ENCODE measurements around the gene FOXD4. TPM values are rescaled to one million over a fixed set of nuclear protein-coding genes. Genes with fewer than 3 reads are reported as not detected.
"Not testable (repeated sequence)": the region's sequence is repeated elsewhere in the genome, so short reads cannot be mapped to it uniquely, and the experiment has no call there.

Gene FOXD4
- total RNA-seq, 1 experiment from 2014 or later: not detected

DNA sequence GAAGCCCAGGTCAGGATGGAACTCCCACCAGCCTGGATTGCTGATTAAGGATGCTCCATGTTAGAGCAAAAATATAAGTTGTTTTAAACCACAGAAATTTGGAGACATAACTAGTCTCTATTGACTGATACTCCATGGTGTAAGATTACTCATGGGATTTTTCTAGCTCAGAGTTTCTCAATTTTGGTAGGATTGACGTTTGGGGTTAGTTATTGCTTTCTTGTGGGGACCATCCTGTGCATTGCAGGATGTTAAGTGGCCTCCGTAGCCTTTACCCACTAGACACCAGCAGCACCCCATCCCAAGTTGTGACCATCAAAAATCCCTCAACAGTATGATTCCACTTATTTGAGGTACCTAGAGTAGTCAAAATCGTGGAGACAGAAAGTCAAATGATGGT, 19.4 kb downstream of the FOXD4 start:
- intact Hi-C loops (cut with micrococcal nuclease; ENCODE audit: unreplicated experiment); H3K4me3 ChIP-seq (ENCODE audit: low read depth, low read length, poor library complexity, severe bottlenecking); H3K27me3 ChIP-seq (replicated peaks; ENCODE audit: insufficient read depth, low read depth, low read length, poor library complexity); H3K27ac ChIP-seq (ENCODE audit: low read depth, low read length, poor library complexity, severe bottlenecking); POLR2A ChIA-PET (ENCODE audit: low non-redundant PET); BruUV-seq (replicated peaks); DNase-seq (ENCODE audit: low spot score); H3K9me3 ChIP-seq (ENCODE audit: low read depth, low read length, poor library complexity, severe bottlenecking); H3K36me3 ChIP-seq (ENCODE audit: insufficient read depth, low read length, poor library complexity, severe bottlenecking); H3K4me1 ChIP-seq (ENCODE audit: insufficient read depth, low read length, poor library complexity, severe bottlenecking); CTCF ChIA-PET: not testable (repeated sequence)

DNA sequence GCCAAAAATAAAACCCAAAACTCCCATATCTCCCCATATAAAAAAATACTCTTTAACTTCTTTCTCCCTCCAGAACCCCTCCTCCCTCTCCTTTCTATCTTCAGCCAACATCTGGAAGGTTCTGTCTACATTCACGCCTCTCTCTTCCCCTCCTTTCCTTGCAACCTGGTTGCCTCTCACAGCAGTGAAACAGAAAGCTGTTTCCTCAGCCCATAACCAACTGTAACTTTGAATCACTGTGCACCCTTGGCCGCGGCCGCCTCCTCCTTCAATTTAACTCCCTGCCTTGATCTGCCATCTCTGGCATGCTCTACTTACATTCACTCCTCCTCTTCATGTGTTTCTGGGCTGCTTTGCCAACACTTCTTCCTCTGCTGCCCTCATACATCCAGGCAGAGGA, 23.2 kb downstream of the FOXD4 start:
- CTCF ChIA-PET; H3K9me3 ChIP-seq (ENCODE audit: low read depth, low read length, poor library complexity, severe bottlenecking); intact Hi-C loops (cut with micrococcal nuclease; ENCODE audit: unreplicated experiment); DNase-seq (ENCODE audit: low spot score); POLR2A ChIA-PET (ENCODE audit: low non-redundant PET); BruUV-seq (replicated peaks); H3K27ac ChIP-seq (ENCODE audit: low read depth, low read length, poor library complexity, severe bottlenecking); H3K4me1 ChIP-seq (ENCODE audit: insufficient read depth, low read length, poor library complexity, severe bottlenecking); H3K36me3 ChIP-seq (ENCODE audit: insufficient read depth, low read length, poor library complexity, severe bottlenecking); H3K4me3 ChIP-seq (ENCODE audit: low read depth, low read length, poor library complexity, severe bottlenecking); H3K27me3 ChIP-seq (replicated peaks; ENCODE audit: insufficient read depth, low read depth, low read length, poor library complexity): not testable (repeated sequence)

DNA sequence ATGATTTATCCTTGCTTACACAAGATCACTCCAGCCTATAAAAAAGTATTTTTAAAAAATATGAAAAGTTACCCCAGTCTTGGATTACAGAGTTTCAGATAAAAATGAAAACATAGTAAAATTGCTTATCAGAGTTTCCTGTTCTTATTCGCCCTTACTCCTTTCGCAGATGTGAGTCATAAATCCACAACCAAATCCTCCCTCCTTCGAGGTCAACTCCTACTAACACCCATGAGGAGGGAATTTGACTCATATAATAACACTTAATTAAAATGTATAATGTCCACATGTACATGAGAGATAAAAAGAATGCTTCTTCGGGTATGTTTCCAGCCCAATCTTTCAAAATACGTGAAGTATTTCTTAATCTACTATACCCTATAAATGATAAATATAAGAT, 23.9 kb downstream of the FOXD4 start:
- intact Hi-C loops (cut with micrococcal nuclease; ENCODE audit: unreplicated experiment); H3K27ac ChIP-seq (ENCODE audit: low read depth, low read length, poor library complexity, severe bottlenecking); POLR2A ChIA-PET (ENCODE audit: low non-redundant PET); BruUV-seq (replicated peaks); H3K4me1 ChIP-seq (ENCODE audit: insufficient read depth, low read length, poor library complexity, severe bottlenecking); H3K9me3 ChIP-seq (ENCODE audit: low read depth, low read length, poor library complexity, severe bottlenecking); CTCF ChIA-PET; H3K27me3 ChIP-seq (replicated peaks; ENCODE audit: insufficient read depth, low read depth, low read length, poor library complexity); H3K4me3 ChIP-seq (ENCODE audit: low read depth, low read length, poor library complexity, severe bottlenecking); DNase-seq (ENCODE audit: low spot score); H3K36me3 ChIP-seq (ENCODE audit: insufficient read depth, low read length, poor library complexity, severe bottlenecking): not testable (repeated sequence)

DNA sequence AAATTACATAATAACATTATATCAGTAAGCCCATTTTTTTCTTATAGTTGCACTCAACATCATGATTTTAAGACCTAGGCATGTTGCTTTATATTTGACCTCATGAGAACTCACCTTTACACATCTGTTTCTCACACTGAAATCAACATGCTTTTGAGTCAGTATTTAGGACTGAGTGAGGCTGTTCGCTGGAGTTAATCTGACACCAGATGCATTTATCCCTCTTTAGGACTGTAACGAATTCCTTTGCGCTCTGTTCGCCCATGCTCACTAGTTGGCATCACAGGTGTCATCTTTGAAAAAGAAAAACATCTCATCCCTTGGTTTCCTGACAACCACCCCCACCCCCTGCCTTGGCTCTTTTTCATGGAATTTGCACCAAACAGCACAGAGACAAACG, 24.3 kb downstream of the FOXD4 start:
- POLR2A ChIA-PET (ENCODE audit: low non-redundant PET); H3K27me3 ChIP-seq (replicated peaks; ENCODE audit: insufficient read depth, low read depth, low read length, poor library complexity); H3K27ac ChIP-seq (ENCODE audit: low read depth, low read length, poor library complexity, severe bottlenecking); H3K9me3 ChIP-seq (ENCODE audit: low read depth, low read length, poor library complexity, severe bottlenecking); intact Hi-C loops (cut with micrococcal nuclease; ENCODE audit: unreplicated experiment); CTCF ChIA-PET; BruUV-seq (replicated peaks); DNase-seq (ENCODE audit: low spot score); H3K36me3 ChIP-seq (ENCODE audit: insufficient read depth, low read length, poor library complexity, severe bottlenecking); H3K4me3 ChIP-seq (ENCODE audit: low read depth, low read length, poor library complexity, severe bottlenecking); H3K4me1 ChIP-seq (ENCODE audit: insufficient read depth, low read length, poor library complexity, severe bottlenecking): not testable (repeated sequence)

DNA sequence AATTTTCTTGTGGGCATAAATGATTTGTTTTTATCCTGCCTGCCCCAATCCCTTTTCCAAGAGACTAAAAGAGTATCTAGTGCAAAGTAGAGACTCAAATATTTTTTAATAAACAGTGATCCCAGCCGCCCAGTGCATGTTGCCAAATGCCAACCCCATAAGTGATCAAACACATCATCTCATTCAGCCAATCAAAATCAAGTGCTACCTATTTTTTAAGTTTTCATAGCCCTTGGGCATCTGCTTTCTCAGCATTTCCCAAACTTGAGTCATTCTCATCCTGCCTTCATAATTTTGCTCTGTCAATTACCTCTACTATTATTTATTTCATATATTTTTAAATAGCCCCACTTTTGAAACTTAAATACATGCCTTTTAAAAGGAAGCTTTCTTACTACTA, 27.4 kb downstream of the FOXD4 start:
- H3K9me3 ChIP-seq (ENCODE audit: low read depth, low read length, poor library complexity, severe bottlenecking); H3K4me3 ChIP-seq (ENCODE audit: low read depth, low read length, poor library complexity, severe bottlenecking); H3K27me3 ChIP-seq (replicated peaks; ENCODE audit: insufficient read depth, low read depth, low read length, poor library complexity); POLR2A ChIA-PET (ENCODE audit: low non-redundant PET); H3K27ac ChIP-seq (ENCODE audit: low read depth, low read length, poor library complexity, severe bottlenecking); H3K4me1 ChIP-seq (ENCODE audit: insufficient read depth, low read length, poor library complexity, severe bottlenecking); intact Hi-C loops (cut with micrococcal nuclease; ENCODE audit: unreplicated experiment); CTCF ChIA-PET; DNase-seq (ENCODE audit: low spot score); H3K36me3 ChIP-seq (ENCODE audit: insufficient read depth, low read length, poor library complexity, severe bottlenecking); BruUV-seq (replicated peaks): not testable (repeated sequence)

DNA sequence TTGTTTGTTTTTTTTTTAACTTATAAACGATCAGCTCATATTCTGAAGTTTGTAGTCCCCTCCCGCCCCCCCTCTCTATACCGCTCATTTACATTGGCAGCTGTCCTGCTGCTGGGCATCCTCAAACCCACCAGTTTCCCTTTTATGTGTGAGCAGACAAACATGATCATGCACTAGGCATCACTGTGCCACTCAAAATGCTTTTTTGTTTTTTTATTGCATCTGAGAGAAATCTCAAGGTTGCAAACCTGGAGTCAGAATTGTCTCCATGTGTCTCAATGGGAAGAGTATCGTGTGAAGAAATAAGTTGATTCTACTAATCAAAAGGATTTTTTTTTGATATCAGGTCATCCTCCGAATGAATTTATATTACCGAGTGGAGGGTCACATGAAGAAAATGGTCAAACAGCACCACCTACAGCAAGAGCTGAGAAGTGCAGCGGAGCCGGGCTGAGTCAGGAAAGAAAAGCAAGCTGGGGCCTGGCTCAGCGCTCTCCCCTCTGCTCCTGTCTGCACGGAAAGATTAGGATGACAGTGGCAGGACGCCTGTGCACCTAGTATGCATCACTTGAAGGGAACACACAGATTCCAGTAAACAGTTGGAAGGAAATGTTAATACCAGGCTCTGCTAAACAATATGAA, 29.7 kb downstream of the FOXD4 start:
- POLR2A ChIA-PET (ENCODE audit: low non-redundant PET); BruUV-seq (replicated peaks); H3K36me3 ChIP-seq (ENCODE audit: insufficient read depth, low read length, poor library complexity, severe bottlenecking); intact Hi-C loops (cut with micrococcal nuclease; ENCODE audit: unreplicated experiment); H3K4me1 ChIP-seq (ENCODE audit: insufficient read depth, low read length, poor library complexity, severe bottlenecking); H3K4me3 ChIP-seq (ENCODE audit: low read depth, low read length, poor library complexity, severe bottlenecking); DNase-seq (ENCODE audit: low spot score); H3K9me3 ChIP-seq (ENCODE audit: low read depth, low read length, poor library complexity, severe bottlenecking); CTCF ChIA-PET; H3K27me3 ChIP-seq (replicated peaks; ENCODE audit: insufficient read depth, low read depth, low read length, poor library complexity); H3K27ac ChIP-seq (ENCODE audit: low read depth, low read length, poor library complexity, severe bottlenecking): not testable (repeated sequence)

DNA sequence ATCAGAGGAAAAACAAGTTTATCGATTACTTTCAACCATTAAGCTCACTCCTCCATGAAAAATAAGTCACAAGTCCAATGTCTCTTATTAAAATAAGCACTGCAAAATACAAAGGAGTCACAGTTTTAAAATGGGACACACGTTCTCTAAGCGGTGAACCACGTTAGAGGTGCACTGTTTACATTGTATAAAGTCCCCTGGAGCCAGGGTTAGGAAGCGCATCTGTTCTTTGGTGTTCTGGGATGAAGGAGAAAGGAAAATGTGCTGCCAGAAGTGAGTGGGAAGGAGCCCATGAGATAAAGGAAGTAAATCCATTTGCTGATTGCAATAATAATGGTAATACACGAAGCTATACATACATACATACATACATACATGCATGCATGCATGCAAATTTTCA, 30.4 kb downstream of the FOXD4 start:
- BruUV-seq (replicated peaks); H3K4me3 ChIP-seq (ENCODE audit: low read depth, low read length, poor library complexity, severe bottlenecking); H3K27ac ChIP-seq (ENCODE audit: low read depth, low read length, poor library complexity, severe bottlenecking); H3K27me3 ChIP-seq (replicated peaks; ENCODE audit: insufficient read depth, low read depth, low read length, poor library complexity); CTCF ChIA-PET; H3K4me1 ChIP-seq (ENCODE audit: insufficient read depth, low read length, poor library complexity, severe bottlenecking); H3K36me3 ChIP-seq (ENCODE audit: insufficient read depth, low read length, poor library complexity, severe bottlenecking); H3K9me3 ChIP-seq (ENCODE audit: low read depth, low read length, poor library complexity, severe bottlenecking); intact Hi-C loops (cut with micrococcal nuclease; ENCODE audit: unreplicated experiment); DNase-seq (ENCODE audit: low spot score); POLR2A ChIA-PET (ENCODE audit: low non-redundant PET): not testable (repeated sequence)

DNA sequence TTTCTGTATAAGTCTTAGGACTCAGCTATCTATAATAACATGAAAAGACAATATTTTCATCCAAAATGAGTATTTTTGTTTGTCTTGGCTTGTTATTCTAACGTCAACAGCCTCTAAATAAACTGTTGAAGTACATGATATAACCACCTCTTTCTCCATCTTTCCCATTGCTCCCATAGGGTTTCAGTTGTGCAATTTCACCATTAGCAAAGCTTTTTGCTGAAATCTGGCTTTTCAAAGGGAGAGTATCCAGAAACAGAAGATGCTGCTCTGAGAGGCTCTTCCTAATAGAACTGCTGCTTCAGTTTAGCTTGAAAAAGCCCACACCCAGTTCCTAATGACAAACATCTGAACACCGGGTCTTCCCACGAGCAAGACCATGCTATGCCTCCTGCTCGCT, 31.1 kb downstream of the FOXD4 start:
- H3K9me3 ChIP-seq (ENCODE audit: low read depth, low read length, poor library complexity, severe bottlenecking); H3K4me1 ChIP-seq (ENCODE audit: insufficient read depth, low read length, poor library complexity, severe bottlenecking); H3K4me3 ChIP-seq (ENCODE audit: low read depth, low read length, poor library complexity, severe bottlenecking); H3K27me3 ChIP-seq (replicated peaks; ENCODE audit: insufficient read depth, low read depth, low read length, poor library complexity); POLR2A ChIA-PET (ENCODE audit: low non-redundant PET); BruUV-seq (replicated peaks); H3K36me3 ChIP-seq (ENCODE audit: insufficient read depth, low read length, poor library complexity, severe bottlenecking); CTCF ChIA-PET; H3K27ac ChIP-seq (ENCODE audit: low read depth, low read length, poor library complexity, severe bottlenecking); intact Hi-C loops (cut with micrococcal nuclease; ENCODE audit: unreplicated experiment); DNase-seq (ENCODE audit: low spot score): not testable (repeated sequence)
